ENCODE results near the gene SMARCC2. TPM values are rescaled to one million over a fixed set of nuclear protein-coding genes. Genes with fewer than 3 reads are reported as not detected.

SMARCC2 gene
- total and polyA plus RNA-seq, 2 of the 13 experiments (the other 11 are each of a cell fraction or from before 2014, with no cell fraction given) = 21.3 to 24.1 TPM

DNA sequence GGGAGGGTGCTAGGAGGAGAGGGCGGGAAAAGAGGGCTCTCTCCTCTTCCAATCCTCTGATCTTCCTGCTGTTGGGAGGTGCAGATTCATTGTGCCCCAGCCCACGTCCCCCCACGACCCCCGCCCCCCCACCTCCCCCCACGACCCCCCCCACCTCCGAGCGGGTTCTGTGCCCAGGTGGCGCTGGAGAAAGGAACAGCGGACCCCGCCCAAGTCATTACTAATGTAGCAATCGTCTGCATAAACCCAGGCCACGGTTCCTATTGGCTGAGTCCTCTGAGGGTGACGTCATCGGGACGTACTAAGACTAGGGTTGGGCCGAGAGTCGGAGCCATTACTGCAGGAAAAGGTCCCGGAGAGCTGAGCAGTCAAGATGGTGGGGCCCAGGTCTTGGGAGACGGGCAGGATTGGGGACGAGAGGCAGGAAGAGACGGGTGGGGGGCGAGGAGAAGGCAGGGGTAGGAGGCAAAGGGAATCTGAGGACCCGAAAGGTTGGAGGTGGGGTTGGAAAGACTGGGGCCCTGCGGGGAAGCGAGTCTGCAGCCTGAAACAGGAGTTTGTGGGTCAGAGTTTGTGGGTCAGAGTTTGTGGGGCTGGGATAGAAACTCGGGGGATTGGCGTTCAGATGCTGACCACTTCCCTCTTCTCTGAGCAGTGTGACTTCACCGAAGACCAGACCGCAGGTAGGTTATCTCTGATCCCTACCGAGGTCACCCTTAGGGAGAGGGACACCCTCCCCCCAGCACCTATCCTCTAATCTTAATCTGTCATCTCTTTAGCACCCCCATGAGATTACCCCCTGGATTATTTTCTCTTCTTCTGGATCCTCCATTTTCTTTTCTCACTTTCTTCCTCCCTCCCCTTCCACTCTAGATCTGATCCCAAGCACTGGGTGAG, 31.0 kb downstream of the SMARCC2 start, which contains the start of gene MYL6 (continued):
- TF ChIP-seq ZBTB21 (CRISPR knock-in tag; IDR thresholded peaks at IDR 0.05) (peak; percentile 57; the same call in 1 of the 2 replicates), ZNF101 (CRISPR knock-in tag; IDR thresholded peaks at IDR 0.05; ENCODE audit: borderline replicate concordance, low read depth) (no peak), ZC3H4 (CRISPR knock-in tag; IDR thresholded peaks at IDR 0.05; ENCODE audit: borderline replicate concordance) (no peak; the same call in 1 of the 2 replicates), GZF1 (CRISPR knock-in tag; IDR thresholded peaks at IDR 0.05) (0 out of 2 replicates have a peak, but pooled peaks have one; percentile 10), HNRNPUL1 (IDR thresholded peaks at IDR 0.05; ENCODE audit: low read depth, low read length) (no peak), NFIC (IDR thresholded peaks at IDR 0.05; ENCODE audit: low read length) (0 out of 2 replicates have a peak, but pooled peaks have one; percentile 32), ZNF616 (CRISPR knock-in tag; IDR thresholded peaks at IDR 0.05; ENCODE audit: low read depth) (0 out of 2 replicates have a peak, but pooled peaks have one; percentile 44), THYN1 (CRISPR knock-in tag; IDR thresholded peaks at IDR 0.05; ENCODE audit: borderline replicate concordance, low read depth) (no peak), ZBTB7A (CRISPR knock-in tag; IDR thresholded peaks at IDR 0.05) (no peak), ZNF660 (CRISPR knock-in tag; IDR thresholded peaks at IDR 0.05; ENCODE audit: borderline replicate concordance, low read depth) (no peak), ZNF33B (CRISPR knock-in tag; IDR thresholded peaks at IDR 0.05) (no peak), TFDP2 (CRISPR knock-in tag; IDR thresholded peaks at IDR 0.05) (no peak), ESRRA (CRISPR knock-in tag; IDR thresholded peaks at IDR 0.05; ENCODE audit: low read depth) (no peak), TBL1XR1 (IDR thresholded peaks at IDR 0.05; ENCODE audit: borderline replicate concordance, low read length, partially characterized antibody) (peak; percentile 73), ZNF737 (CRISPR knock-in tag; IDR thresholded peaks at IDR 0.05; ENCODE audit: borderline replicate concordance) (no peak), REL (CRISPR knock-in tag; conservative IDR thresholded peaks at IDR 0.05) (no peak; the same call in 1 of the 2 replicates), SP4 (CRISPR knock-in tag; IDR thresholded peaks at IDR 0.05) (no peak), FOXK2 (IDR thresholded peaks at IDR 0.05) (no peak), CAMTA2 (CRISPR knock-in tag; IDR thresholded peaks at IDR 0.05; ENCODE audit: borderline replicate concordance) (no peak), XRCC5 (optimal IDR thresholded peaks at IDR 0.05; ENCODE audit: low read length) (no peak)
- TF ChIP-seq, protein P1, sequence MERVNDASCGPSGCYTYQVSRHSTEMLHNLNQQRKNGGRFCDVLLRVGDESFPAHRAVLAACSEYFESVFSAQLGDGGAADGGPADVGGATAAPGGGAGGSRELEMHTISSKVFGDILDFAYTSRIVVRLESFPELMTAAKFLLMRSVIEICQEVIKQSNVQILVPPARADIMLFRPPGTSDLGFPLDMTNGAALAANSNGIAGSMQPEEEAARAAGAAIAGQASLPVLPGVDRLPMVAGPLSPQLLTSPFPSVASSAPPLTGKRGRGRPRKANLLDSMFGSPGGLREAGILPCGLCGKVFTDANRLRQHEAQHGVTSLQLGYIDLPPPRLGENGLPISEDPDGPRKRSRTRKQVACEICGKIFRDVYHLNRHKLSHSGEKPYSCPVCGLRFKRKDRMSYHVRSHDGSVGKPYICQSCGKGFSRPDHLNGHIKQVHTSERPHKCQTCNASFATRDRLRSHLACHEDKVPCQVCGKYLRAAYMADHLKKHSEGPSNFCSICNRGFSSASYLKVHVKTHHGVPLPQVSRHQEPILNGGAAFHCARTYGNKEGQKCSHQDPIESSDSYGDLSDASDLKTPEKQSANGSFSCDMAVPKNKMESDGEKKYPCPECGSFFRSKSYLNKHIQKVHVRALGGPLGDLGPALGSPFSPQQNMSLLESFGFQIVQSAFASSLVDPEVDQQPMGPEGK (CRISPR knock-in tag; IDR thresholded peaks at IDR 0.05) = peak; percentile 66; the same call in 1 of the 2 replicates
- TF ChIP-seq, protein P2, sequence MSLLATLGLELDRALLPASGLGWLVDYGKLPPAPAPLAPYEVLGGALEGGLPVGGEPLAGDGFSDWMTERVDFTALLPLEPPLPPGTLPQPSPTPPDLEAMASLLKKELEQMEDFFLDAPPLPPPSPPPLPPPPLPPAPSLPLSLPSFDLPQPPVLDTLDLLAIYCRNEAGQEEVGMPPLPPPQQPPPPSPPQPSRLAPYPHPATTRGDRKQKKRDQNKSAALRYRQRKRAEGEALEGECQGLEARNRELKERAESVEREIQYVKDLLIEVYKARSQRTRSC (CRISPR knock-in tag; IDR thresholded peaks at IDR 0.05; ENCODE audit: low read depth) = no peak
- TF ChIP-seq, protein P3, sequence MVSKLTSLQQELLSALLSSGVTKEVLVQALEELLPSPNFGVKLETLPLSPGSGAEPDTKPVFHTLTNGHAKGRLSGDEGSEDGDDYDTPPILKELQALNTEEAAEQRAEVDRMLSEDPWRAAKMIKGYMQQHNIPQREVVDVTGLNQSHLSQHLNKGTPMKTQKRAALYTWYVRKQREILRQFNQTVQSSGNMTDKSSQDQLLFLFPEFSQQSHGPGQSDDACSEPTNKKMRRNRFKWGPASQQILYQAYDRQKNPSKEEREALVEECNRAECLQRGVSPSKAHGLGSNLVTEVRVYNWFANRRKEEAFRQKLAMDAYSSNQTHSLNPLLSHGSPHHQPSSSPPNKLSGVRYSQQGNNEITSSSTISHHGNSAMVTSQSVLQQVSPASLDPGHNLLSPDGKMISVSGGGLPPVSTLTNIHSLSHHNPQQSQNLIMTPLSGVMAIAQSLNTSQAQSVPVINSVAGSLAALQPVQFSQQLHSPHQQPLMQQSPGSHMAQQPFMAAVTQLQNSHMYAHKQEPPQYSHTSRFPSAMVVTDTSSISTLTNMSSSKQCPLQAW (CRISPR knock-in tag; IDR thresholded peaks at IDR 0.05) = 0 out of 2 replicates have a peak, but pooled peaks have one; percentile 60
